Skin epidermis (tissue), 12 donors: ENCODE data around the gene MPZL2.

Experiments
- H3K27ac ChIP-seq, 21 experiments: fragments of 200-600 bp; sonication (generic) in 11 of 21; one replicate each; pipeline ENCODE4 v1.5.0; 2020; ENCODE audit warnings: mild to moderate bottlenecking in 3 of 21, inconsistent platforms in 2 of 21, moderate library complexity in 2 of 21
- H3K4me3 ChIP-seq, 7 experiments: fragments of 200-600 bp; sonication (generic) in 2 of 7; one replicate each; pipeline ENCODE4 v1.5.0; 2020; ENCODE audit warnings: inconsistent platforms in 2 of 7, mild to moderate bottlenecking in 2 of 7, moderate library complexity in 1 of 7

The MPZL2 gene

GRCh38 chr11:118227865-118228785 is 36.0 kb downstream of the MPZL2 start:
- Histone ChIP-seq H3K4me3 (no peak overlapping the region), H3K27ac (peak overlapping the region in 14 of 21 experiments; percentile 27 to 90 (median 62))

- peak overlapping the region in 9 of 21 experiments; percentile 50 to 90 (median 61) for H3K27ac ChIP-seq
- H3K4me3 ChIP-seq, result no peak overlapping the region
Measured at GRCh38 chr11:118226781-118227180, 37.3 kb downstream of the MPZL2 start.

GRCh38 chr11:118226296-118226695 is 37.8 kb downstream of the MPZL2 start:
- Histone ChIP-seq H3K4me3 (no peak overlapping the region), H3K27ac (peak overlapping the region in 7 of 21 experiments; percentile 50 to 90 (median 75))

- Histone ChIP-seq H3K4me3 (peak within 1 kb of the TSS in 6 of 7 experiments; percentile 15 to 33 (median 24)), H3K27ac (peak within 1 kb of the TSS in 18 of 21 experiments; percentile 3 to 90 (median 56))
Measured at GRCh38 chr11:118224511-118225188, 39.4 kb downstream of the MPZL2 start, which contains the start of gene JAML. JAML (minus strand) TSS chr11:118225011; CDS start chr11:118214866, 10,145 bp downstream.

- Histone ChIP-seq H3K4me3 (peak overlapping the region in 6 of 7 experiments; percentile 15 to 33 (median 24)), H3K27ac (peak overlapping the region in 18 of 21 experiments; percentile 3 to 90 (median 56))
Measured at GRCh38 chr11:118223992-118224391, 40.1 kb downstream of the MPZL2 start.

GRCh38 chr11:118223570-118223969 is 40.5 kb downstream of the MPZL2 start:
- peak overlapping the region in 6 of 7 experiments; percentile 15 to 33 (median 24) for H3K4me3 ChIP-seq

GRCh38 chr11:118222437-118222836 is 41.7 kb downstream of the MPZL2 start:
- H3K4me3 ChIP-seq, result peak overlapping the region in 1 of 7 experiments; percentile 33
- peak overlapping the region in 7 of 21 experiments; percentile 25 to 90 (median 82) for H3K27ac ChIP-seq

More at GRCh38 chr11:118223570-118223969, 40.5 kb downstream of the MPZL2 start:
- peak overlapping the region in 17 of 21 experiments; percentile 3 to 90 (median 58) for H3K27ac ChIP-seq

- Histone ChIP-seq H3K27ac (peak overlapping the region in 6 of 21 experiments; percentile 25 to 90 (median 43)), H3K4me3 (no peak overlapping the region)
Measured at GRCh38 chr11:118221419-118221818, 42.7 kb downstream of the MPZL2 start.

GRCh38 chr11:118219732-118220131 is 44.4 kb downstream of the MPZL2 start:
- H3K4me3 ChIP-seq, result no peak overlapping the region
- H3K27ac ChIP-seq, result peak overlapping the region in 6 of 21 experiments; percentile 20 to 90 (median 42)

- peak overlapping the region in 4 of 21 experiments; percentile 26 to 90 (median 50) for H3K27ac ChIP-seq
- H3K4me3 ChIP-seq, result no peak overlapping the region
Measured at GRCh38 chr11:118219244-118219643, 44.9 kb downstream of the MPZL2 start.

GRCh38 chr11:118217575-118217974 is 46.5 kb downstream of the MPZL2 start:
- H3K27ac ChIP-seq, result peak overlapping the region in 11 of 21 experiments; percentile 2 to 90 (median 43)
- H3K4me3 ChIP-seq, result peak overlapping the region in 1 of 7 experiments; percentile 4

- H3K4me3 ChIP-seq, result peak overlapping the region in 1 of 7 experiments; percentile 4
- peak overlapping the region in 14 of 21 experiments; percentile 2 to 90 (median 38) for H3K27ac ChIP-seq
Measured at GRCh38 chr11:118216621-118217481, 47.2 kb downstream of the MPZL2 start.

- H3K4me3 ChIP-seq, result no peak overlapping the region
- H3K27ac ChIP-seq, result peak overlapping the region in 16 of 21 experiments; percentile 1 to 90 (median 31)
Measured at GRCh38 chr11:118215765-118216164, 48.3 kb downstream of the MPZL2 start.

- peak overlapping the region in 15 of 21 experiments; percentile 1 to 90 (median 40) for H3K27ac ChIP-seq
Measured at GRCh38 chr11:118215262-118215661, 48.8 kb downstream of the MPZL2 start.

GRCh38 chr11:118214210-118214914 is 49.7 kb downstream of the MPZL2 start:
- H3K27ac ChIP-seq, result peak overlapping the region in 12 of 21 experiments; percentile 1 to 90 (median 47)
- H3K4me3 ChIP-seq, result no peak overlapping the region

More at GRCh38 chr11:118215262-118215661, 48.8 kb downstream of the MPZL2 start:
- no peak overlapping the region for H3K4me3 ChIP-seq

- Histone ChIP-seq H3K27ac (peak overlapping the region in 11 of 21 experiments; percentile 4 to 90 (median 41)), H3K4me3 (no peak overlapping the region)
Measured at GRCh38 chr11:118213781-118214180, 50.3 kb downstream of the MPZL2 start.

GRCh38 chr11:118213201-118213600 is 50.9 kb downstream of the MPZL2 start:
- Histone ChIP-seq H3K4me3 (no peak overlapping the region), H3K27ac (peak overlapping the region in 9 of 21 experiments; percentile 7 to 90 (median 47))

- H3K27ac ChIP-seq, result peak overlapping the region in 6 of 21 experiments; percentile 3 to 90 (median 58)
Measured at GRCh38 chr11:118212781-118213191, 51.3 kb downstream of the MPZL2 start.

More at GRCh38 chr11:118212781-118213191, 51.3 kb downstream of the MPZL2 start:
- H3K4me3 ChIP-seq, result no peak overlapping the region
